ENCODE results near the gene CASTOR1.

DNA sequence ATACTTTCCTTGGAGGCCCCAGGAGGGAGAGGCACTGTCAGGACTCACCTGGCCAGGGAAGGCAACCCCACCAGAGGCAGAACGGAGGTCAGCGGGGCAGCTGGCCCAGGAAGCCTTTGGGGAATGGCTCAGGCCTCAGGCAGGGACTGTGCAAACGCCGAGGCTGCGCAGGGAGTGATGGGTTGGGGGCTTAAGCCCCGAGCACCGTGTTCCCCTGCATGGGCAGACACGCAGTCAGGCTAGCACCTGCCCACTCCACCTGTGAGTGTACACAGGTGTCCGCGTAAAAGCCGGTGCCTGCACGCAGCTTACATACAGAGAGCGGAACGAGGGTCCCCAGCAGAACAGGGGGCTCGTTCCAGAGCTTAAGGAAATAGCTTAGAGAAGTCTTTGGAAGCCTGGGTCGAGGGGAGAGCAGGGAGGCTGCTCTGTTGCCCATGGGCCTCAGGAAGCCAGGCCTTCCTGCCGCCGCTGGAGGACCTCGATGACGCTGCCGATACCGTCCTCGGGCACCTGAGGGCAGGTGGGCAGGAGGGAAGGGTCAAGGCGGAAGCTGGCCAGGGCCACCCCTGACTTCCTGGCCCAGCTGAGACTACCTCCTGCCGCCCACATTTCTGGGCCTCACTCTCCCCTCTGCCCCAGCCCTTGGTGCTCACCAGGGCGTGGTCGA, 4.0 kb downstream of the CASTOR1 start:
- no peak for TF ChIP-seq EZH2 (IDR thresholded peaks at IDR 0.05; ENCODE audit: low read depth)
- TF ChIP-seq, protein P1, sequence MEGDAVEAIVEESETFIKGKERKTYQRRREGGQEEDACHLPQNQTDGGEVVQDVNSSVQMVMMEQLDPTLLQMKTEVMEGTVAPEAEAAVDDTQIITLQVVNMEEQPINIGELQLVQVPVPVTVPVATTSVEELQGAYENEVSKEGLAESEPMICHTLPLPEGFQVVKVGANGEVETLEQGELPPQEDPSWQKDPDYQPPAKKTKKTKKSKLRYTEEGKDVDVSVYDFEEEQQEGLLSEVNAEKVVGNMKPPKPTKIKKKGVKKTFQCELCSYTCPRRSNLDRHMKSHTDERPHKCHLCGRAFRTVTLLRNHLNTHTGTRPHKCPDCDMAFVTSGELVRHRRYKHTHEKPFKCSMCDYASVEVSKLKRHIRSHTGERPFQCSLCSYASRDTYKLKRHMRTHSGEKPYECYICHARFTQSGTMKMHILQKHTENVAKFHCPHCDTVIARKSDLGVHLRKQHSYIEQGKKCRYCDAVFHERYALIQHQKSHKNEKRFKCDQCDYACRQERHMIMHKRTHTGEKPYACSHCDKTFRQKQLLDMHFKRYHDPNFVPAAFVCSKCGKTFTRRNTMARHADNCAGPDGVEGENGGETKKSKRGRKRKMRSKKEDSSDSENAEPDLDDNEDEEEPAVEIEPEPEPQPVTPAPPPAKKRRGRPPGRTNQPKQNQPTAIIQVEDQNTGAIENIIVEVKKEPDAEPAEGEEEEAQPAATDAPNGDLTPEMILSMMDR (conservative IDR thresholded peaks at IDR 0.05): no peak

Data from PC-9 (cell line).